Right atrium auricular region (tissue), 2 donors: ENCODE measurements around the gene APCDD1L. TPM values are rescaled to one million over a fixed set of nuclear protein-coding genes. Genes with fewer than 3 reads are reported as not detected.
A peak's percentile ranks its signal among the peaks of the same experiment; 100 is the strongest.

Experiments used
- DNase-seq: peaks from one replicate; pipeline ENCODE4 v3.0.0-alpha.2; 2019; ENCODE audit warnings: low spot score
- H3K27ac ChIP-seq, 2 donors: fragments of 200-600 bp; sonication (generic); 1 replicate in 1 of 2; 2 replicates in 1 of 2; pipeline ENCODE4 v1.5.1; 2016 to 2019
- H3K27me3 ChIP-seq, 2 donors: fragments of 200-600 bp; sonication (generic); one replicate each; pipeline versions ENCODE4 v1.5.1 to v1.6.0; 2017 to 2019
- H3K36me3 ChIP-seq: fragments of 200-600 bp; sonication (generic); one replicate; pipeline ENCODE4 v1.5.1; 2016
- H3K4me1 ChIP-seq, 2 donors: fragments of 200-600 bp; sonication (generic); one replicate each; pipeline versions ENCODE4 v1.5.1 to v1.6.0; 2017 to 2019
- H3K4me3 ChIP-seq, 2 donors: fragments of 200-600 bp; sonication (generic); 1 replicate in 1 of 2; 2 replicates in 1 of 2; pipeline ENCODE4 v1.5.1; 2017 to 2019; ENCODE audit warnings: mild to moderate bottlenecking in 1 of 2, moderate library complexity in 1 of 2
- H3K9me3 ChIP-seq, 2 donors: fragments of 200-600 bp; sonication (generic); one replicate each; pipeline ENCODE4 v1.5.1; 2019
- total RNA-seq, 2 donors: library from RNA; depleted of rRNA; stranded (reverse); fragments of >200 nt; gene quantifications; one replicate each; pipeline ENCODE4 v1.1.0, GENCODE V29; 2016
- TF ChIP-seq, protein P1 (sequence below), 2 donors: fragments of 200-600 bp; sonication (generic); IDR thresholded peaks; one replicate each; pipeline ENCODE4 v1.5.1; 2019; ENCODE audit warnings: antibody characterized with exemption in 2 of 2

APCDD1L gene
- total RNA-seq, 2 donors from 2014 or later: 0.89 to 1.5 TPM

- Histone ChIP-seq H3K9me3 (no peaks in the 10 kb centered on the region), H3K27me3 (no peaks in the 10 kb centered on the region), H3K27ac (peak overlapping the region in 1 of 2 donors; percentile 50), H3K4me1 (peaks cover 0 to 16% of the 10 kb centered on the region in 2 donors), H3K36me3 (peaks cover 31% of the 10 kb centered on the region), H3K4me3 (no peak overlapping the region)
- no peak for DNase-seq
- TF ChIP-seq, protein P1, sequence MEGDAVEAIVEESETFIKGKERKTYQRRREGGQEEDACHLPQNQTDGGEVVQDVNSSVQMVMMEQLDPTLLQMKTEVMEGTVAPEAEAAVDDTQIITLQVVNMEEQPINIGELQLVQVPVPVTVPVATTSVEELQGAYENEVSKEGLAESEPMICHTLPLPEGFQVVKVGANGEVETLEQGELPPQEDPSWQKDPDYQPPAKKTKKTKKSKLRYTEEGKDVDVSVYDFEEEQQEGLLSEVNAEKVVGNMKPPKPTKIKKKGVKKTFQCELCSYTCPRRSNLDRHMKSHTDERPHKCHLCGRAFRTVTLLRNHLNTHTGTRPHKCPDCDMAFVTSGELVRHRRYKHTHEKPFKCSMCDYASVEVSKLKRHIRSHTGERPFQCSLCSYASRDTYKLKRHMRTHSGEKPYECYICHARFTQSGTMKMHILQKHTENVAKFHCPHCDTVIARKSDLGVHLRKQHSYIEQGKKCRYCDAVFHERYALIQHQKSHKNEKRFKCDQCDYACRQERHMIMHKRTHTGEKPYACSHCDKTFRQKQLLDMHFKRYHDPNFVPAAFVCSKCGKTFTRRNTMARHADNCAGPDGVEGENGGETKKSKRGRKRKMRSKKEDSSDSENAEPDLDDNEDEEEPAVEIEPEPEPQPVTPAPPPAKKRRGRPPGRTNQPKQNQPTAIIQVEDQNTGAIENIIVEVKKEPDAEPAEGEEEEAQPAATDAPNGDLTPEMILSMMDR (IDR thresholded peaks at IDR 0.05): no peak
Measured at GRCh38 chr20:58440021-58440767, 75.0 kb downstream of the APCDD1L start.

- H3K36me3 ChIP-seq: peaks cover 21% of the 10 kb centered on the region
- no peak for DNase-seq
- TF ChIP-seq, protein P1 (IDR thresholded peaks at IDR 0.05): no peak
- peak overlapping the region in 1 of 2 donors; percentile 50 for H3K27ac ChIP-seq
- H3K9me3 ChIP-seq: no peaks in the 10 kb centered on the region
- H3K4me3 ChIP-seq: no peak overlapping the region
- H3K27me3 ChIP-seq: no peaks in the 10 kb centered on the region
- H3K4me1 ChIP-seq: peaks cover 0 to 16% of the 10 kb centered on the region in 2 donors
Measured at GRCh38 chr20:58438970-58439808, 76.0 kb downstream of the APCDD1L start.

- TF ChIP-seq, protein P1 (IDR thresholded peaks at IDR 0.05): no peak
Measured at GRCh38 chr20:58436868-58437645, 78.1 kb downstream of the APCDD1L start.

DNA sequence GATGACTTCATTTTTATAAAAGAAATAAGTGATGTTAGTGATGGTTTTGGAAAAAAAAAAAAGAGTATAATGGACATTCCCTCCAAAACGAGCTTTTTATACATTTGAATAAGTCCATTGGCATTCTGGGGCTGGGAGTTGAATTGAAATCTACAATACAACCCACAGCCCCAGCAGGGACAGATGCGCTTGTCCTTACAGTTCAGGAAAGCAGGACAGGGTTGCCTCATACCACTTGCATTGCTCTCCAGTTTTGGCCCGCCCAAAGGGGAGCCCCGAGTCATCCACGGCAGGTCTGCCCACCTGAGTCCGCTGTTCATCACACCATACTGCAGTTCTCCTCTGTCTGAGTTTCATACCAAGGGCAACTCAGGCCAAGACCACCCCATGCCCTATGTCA is 80.0 kb downstream of the APCDD1L start:
- H3K4me1 ChIP-seq: peaks cover 0 to 40% of the 10 kb centered on the region in 2 donors
- no peak overlapping the region for H3K27ac ChIP-seq
- H3K4me3 ChIP-seq: no peak overlapping the region
- no peaks in the 10 kb centered on the region for H3K9me3 ChIP-seq
- H3K36me3 ChIP-seq: peaks cover 5% of the 10 kb centered on the region
- TF ChIP-seq, protein P1 (IDR thresholded peaks at IDR 0.05): no peak
- no peaks in the 10 kb centered on the region for H3K27me3 ChIP-seq
- DNase-seq: no peak

More at GRCh38 chr20:58436868-58437645, 78.1 kb downstream of the APCDD1L start:
- H3K27ac ChIP-seq: no peak overlapping the region
- H3K4me1 ChIP-seq: peaks cover 0 to 34% of the 10 kb centered on the region in 2 donors
- no peaks in the 10 kb centered on the region for H3K9me3 ChIP-seq
- no peaks in the 10 kb centered on the region for H3K27me3 ChIP-seq
- H3K4me3 ChIP-seq: no peak overlapping the region
- DNase-seq: no peak
- peaks cover 8% of the 10 kb centered on the region for H3K36me3 ChIP-seq

- Histone ChIP-seq H3K36me3 (peaks cover 5% of the 10 kb centered on the region), H3K27ac (no peak overlapping the region), H3K4me3 (no peak overlapping the region), H3K4me1 (peaks cover 0 to 31% of the 10 kb centered on the region in 2 donors), H3K9me3 (no peaks in the 10 kb centered on the region), H3K27me3 (no peaks in the 10 kb centered on the region)
- DNase-seq: no peak
- TF ChIP-seq, protein P1 (IDR thresholded peaks at IDR 0.05): no peak
Measured at GRCh38 chr20:58434326-58434725, 80.9 kb downstream of the APCDD1L start.
